ENCODE measurements around the gene SHISAL1. TPM values are rescaled to one million over a fixed set of nuclear protein-coding genes. Genes with fewer than 3 reads are reported as not detected.

The SHISAL1 gene
- total and polyA plus RNA-seq, 10 of the 15 experiments (the other 5 are each of a cell fraction or from before 2014, with no cell fraction given): not detected

GRCh38 chr22:44201665-44202064 lies 111.1 kb downstream of the SHISAL1 start (continued):
- TF ChIP-seq, protein P1, sequence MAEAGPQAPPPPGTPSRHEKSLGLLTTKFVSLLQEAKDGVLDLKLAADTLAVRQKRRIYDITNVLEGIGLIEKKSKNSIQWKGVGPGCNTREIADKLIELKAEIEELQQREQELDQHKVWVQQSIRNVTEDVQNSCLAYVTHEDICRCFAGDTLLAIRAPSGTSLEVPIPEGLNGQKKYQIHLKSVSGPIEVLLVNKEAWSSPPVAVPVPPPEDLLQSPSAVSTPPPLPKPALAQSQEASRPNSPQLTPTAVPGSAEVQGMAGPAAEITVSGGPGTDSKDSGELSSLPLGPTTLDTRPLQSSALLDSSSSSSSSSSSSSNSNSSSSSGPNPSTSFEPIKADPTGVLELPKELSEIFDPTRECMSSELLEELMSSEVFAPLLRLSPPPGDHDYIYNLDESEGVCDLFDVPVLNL (IDR thresholded peaks at IDR 0.05; ENCODE audit: low read depth, low read length): no peak
- TF ChIP-seq SRF (IDR thresholded peaks at IDR 0.05; ENCODE audit: low read depth in 2 of 2, low read length in 2 of 2): no peak
- no peak for TF ChIP-seq NFXL1 (IDR thresholded peaks at IDR 0.05; ENCODE audit: borderline replicate concordance)
- no peak for TF ChIP-seq IRF5 (IDR thresholded peaks at IDR 0.05; ENCODE audit: borderline replicate concordance)

GRCh38 chr22:44200855-44201550 lies 111.7 kb downstream of the SHISAL1 start:
- Histone ChIP-seq H3K79me2 (ENCODE audit: control insufficient read depth, insufficient read depth, low read length) (no peaks in the 10 kb centered on the region), H3K4me2 (ENCODE audit: control insufficient read depth, insufficient read depth) (no peak overlapping the region), H3K36me3 (ENCODE audit: control insufficient read depth in 2 of 2, insufficient read depth in 2 of 2, low read length in 1 of 2) (0 out of 4 replicates have a peak, but pooled peaks cover 0 to 2% of the 10 kb centered on the region in 2 experiments), H2AFZ (ENCODE audit: control insufficient read depth, low read depth, low read length) (no peak overlapping the region), H3K27ac (ENCODE audit: control insufficient read depth, insufficient read depth) (no peak overlapping the region), H4K20me1 (ENCODE audit: control insufficient read depth, insufficient read depth) (no peaks in the 10 kb centered on the region), H3K9ac (ENCODE audit: control insufficient read depth, insufficient read depth, low read length) (no peak overlapping the region), H3K4me1 (ENCODE audit: control insufficient read depth, insufficient read depth, low read length) (peaks cover 9% of the 10 kb centered on the region), H3K9me3 (replicated peaks; ENCODE audit: control insufficient read depth, insufficient read depth, low read length) (no peaks in the 10 kb centered on the region), H3K4me3 (no peak overlapping the region), H3K27me3 (replicated peaks in 1 of 2; ENCODE audit: control insufficient read depth in 2 of 2, insufficient read depth in 2 of 2, low read length in 1 of 2) (no peaks in the 10 kb centered on the region)
- SMC1A ChIA-PET (ENCODE audit: uncharacterized antibody, unreplicated experiment): no interaction called here
- CTCF ChIA-PET: no interaction called here
- ATAC-seq: no peak
- intact Hi-C loops (cut with micrococcal nuclease; ENCODE audit: unreplicated experiment) (no loop called here), in situ Hi-C loops (cut with MboI) (no loop called here)
- POLR2A ChIA-PET: no interaction called here
- WGBS (ENCODE audit: insufficient coverage, insufficient replicate concordance, low lambda C conversion rate, missing lambda C conversion rate): 74% methylated on average over 17 of the region's 17 CpGs
- no peak for DNase-seq (ENCODE audit: low read depth, low spot score)
- RAD21 ChIA-PET (ENCODE audit: unreplicated experiment): no interaction called here
- FAIRE-seq: no peak
- no TSS peak for BruUV-seq (replicated peaks)
- TF ChIP-seq E4F1 (IDR thresholded peaks at IDR 0.05; ENCODE audit: borderline replicate concordance, partially characterized antibody): no peak
- no peak for TF ChIP-seq POLR2AphosphoS2 (IDR thresholded peaks at IDR 0.05; ENCODE audit: low read depth, low read length)
- no peak for TF ChIP-seq TBL1XR1 (IDR thresholded peaks at IDR 0.05; ENCODE audit: low read depth, low read length)
- TF ChIP-seq, protein P2, sequence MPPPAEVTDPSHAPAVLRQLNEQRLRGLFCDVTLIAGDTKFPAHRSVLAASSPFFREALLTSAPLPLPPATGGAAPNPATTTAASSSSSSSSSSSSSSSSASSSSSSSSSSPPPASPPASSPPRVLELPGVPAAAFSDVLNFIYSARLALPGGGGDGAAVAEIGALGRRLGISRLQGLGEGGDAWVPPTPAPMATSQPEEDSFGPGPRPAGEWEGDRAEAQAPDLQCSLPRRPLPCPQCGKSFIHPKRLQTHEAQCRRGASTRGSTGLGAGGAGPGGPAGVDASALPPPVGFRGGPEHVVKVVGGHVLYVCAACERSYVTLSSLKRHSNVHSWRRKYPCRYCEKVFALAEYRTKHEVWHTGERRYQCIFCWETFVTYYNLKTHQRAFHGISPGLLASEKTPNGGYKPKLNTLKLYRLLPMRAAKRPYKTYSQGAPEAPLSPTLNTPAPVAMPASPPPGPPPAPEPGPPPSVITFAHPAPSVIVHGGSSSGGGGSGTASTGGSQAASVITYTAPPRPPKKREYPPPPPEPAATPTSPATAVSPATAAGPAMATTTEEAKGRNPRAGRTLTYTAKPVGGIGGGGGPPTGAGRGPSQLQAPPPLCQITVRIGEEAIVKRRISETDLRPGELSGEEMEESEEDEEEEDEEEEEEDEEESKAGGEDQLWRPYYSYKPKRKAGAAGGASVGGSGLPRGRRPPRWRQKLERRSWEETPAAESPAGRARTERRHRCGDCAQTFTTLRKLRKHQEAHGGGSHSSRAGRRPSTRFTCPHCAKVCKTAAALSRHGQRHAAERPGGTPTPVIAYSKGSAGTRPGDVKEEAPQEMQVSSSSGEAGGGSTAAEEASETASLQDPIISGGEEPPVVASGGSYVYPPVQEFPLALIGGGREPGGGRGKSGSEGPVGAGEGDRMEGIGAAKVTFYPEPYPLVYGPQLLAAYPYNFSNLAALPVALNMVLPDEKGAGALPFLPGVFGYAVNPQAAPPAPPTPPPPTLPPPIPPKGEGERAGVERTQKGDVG (CRISPR knock-in tag; IDR thresholded peaks at IDR 0.05): no peak
- TF ChIP-seq ELK1 (IDR thresholded peaks at IDR 0.05; ENCODE audit: low read depth, low read length): no peak
- TF ChIP-seq STAT3 (IDR thresholded peaks at IDR 0.05; ENCODE audit: low read depth, low read length): no peak
- no peak for TF ChIP-seq EZH2 (IDR thresholded peaks at IDR 0.05; ENCODE audit: borderline replicate concordance, control insufficient read depth, low read depth, low read length)
- TF ChIP-seq ZNF207 (IDR thresholded peaks at IDR 0.05; ENCODE audit: borderline replicate concordance): no peak

All from GM12878 (cell line).